SK-N-SH (cell line): Measurements from ENCODE around the gene AKAP11. TPM values are rescaled to one million over a fixed set of nuclear protein-coding genes. Genes with fewer than 3 reads are reported as not detected.

Experiments
- CTCF ChIA-PET: fragments of 300-600, 350-600 bp; formaldehyde crosslinking; extraction: SDS; loops from one replicate; lab custom pipeline; 2021; lab: Yijun Ruan, JAX
- POLR2A ChIA-PET: fragments of 350-600 bp; sonication (Branson Sonifier 250); formaldehyde crosslinking; extraction: SDS; loops from one replicate; lab custom pipeline; 2020; ENCODE audit warnings: antibody characterized with exemption, inconsistent platforms; lab: Yijun Ruan, JAX
- DNase-seq: peaks from one replicate; pipeline ENCODE4 v3.0.0; 2012
- H2AFZ ChIP-seq: fragments of 200-600 bp; sonication (generic); 2 replicates; pipeline ENCODE4 v1.8.1; 2016; ENCODE audit warnings: antibody characterized with exemption, mild to moderate bottlenecking, low read depth
- H3F3A ChIP-seq: fragments of 200-600 bp; sonication (generic); replicated peaks from 2 replicates; pipeline ENCODE3; 2016; ENCODE audit warnings: antibody characterized with exemption, mild to moderate bottlenecking; ENCODE audit not compliant: insufficient read depth
- H3K27ac ChIP-seq, 2 experiments: fragments of 200-500 bp in 1 of 2; fragments of 200-600 bp in 1 of 2; sonication (Bioruptor generic) in 1 of 2; sonication (generic), shearing (Covaris generic) in 1 of 2; 2 replicates each; pipeline versions ENCODE4 v1.5.1 to v1.6.1; 2014 to 2016; ENCODE audit warnings: low read depth in 2 of 2, inconsistent platforms in 1 of 2, low read length in 1 of 2, mild to moderate bottlenecking in 1 of 2, mixed read lengths in 1 of 2
- H3K27me3 ChIP-seq: fragments of 200-600 bp; sonication (generic), shearing (Covaris generic); 2 replicates; pipeline ENCODE4 v1.6.1; 2016; ENCODE audit warnings: mixed run types; ENCODE audit not compliant: insufficient read depth
- H3K36me3 ChIP-seq, 2 experiments: fragments of 200-500 bp in 1 of 2; fragments of 200-600 bp in 1 of 2; sonication (Bioruptor generic) in 1 of 2; sonication (generic) in 1 of 2; replicated peaks in 1 of 2; 2 replicates each; pipeline versions ENCODE3 to v1.5.1; 2014 to 2016; ENCODE audit warnings: low read length in 1 of 2, mild to moderate bottlenecking in 1 of 2; ENCODE audit not compliant: insufficient read depth in 2 of 2, control insufficient read depth in 1 of 2
- H3K4me1 ChIP-seq, 2 experiments: fragments of 200-500 bp in 1 of 2; fragments of 200-600 bp in 1 of 2; sonication (Bioruptor generic) in 1 of 2; sonication (generic), shearing (Covaris generic) in 1 of 2; 2 replicates each; pipeline versions ENCODE4 v1.5.1 to v1.6.1; 2014 to 2016; ENCODE audit warnings: low read depth in 1 of 2, low read length in 1 of 2, mixed run types in 1 of 2; ENCODE audit not compliant: insufficient read depth in 2 of 2, control insufficient read depth in 1 of 2
- H3K4me2 ChIP-seq: fragments of 200-600 bp; sonication (generic), shearing (Covaris generic); 2 replicates; pipeline ENCODE4 v1.6.1; 2017; ENCODE audit warnings: mixed run types
- H3K4me3 ChIP-seq, 2 experiments: fragments of 200-500 bp in 1 of 2; fragments of 200-600 bp in 1 of 2; sonication (Bioruptor generic) in 1 of 2; sonication (generic), shearing (Covaris generic) in 1 of 2; 2 replicates each; pipeline versions ENCODE4 v1.5.1 to v1.8.1; 2014 to 2016; ENCODE audit warnings: low read depth in 2 of 2, inconsistent platforms in 1 of 2, low read length in 1 of 2, mild to moderate bottlenecking in 1 of 2, mixed read lengths in 1 of 2, moderate library complexity in 1 of 2
- H3K79me2 ChIP-seq: fragments of 200-600 bp; sonication (generic); 2 replicates; pipeline ENCODE4 v1.8.1; 2017; ENCODE audit warnings: mild to moderate bottlenecking; ENCODE audit not compliant: insufficient read depth
- H3K9ac ChIP-seq: fragments of 200-600 bp; sonication (generic); 2 replicates; pipeline ENCODE4 v1.6.1; 2017; ENCODE audit warnings: mixed run types
- H3K9me2 ChIP-seq: fragments of 200-600 bp; sonication (generic); 2 replicates; pipeline ENCODE4 v1.6.1; 2017; ENCODE audit warnings: mixed run types
- H3K9me3 ChIP-seq: fragments of 200-600 bp; sonication (generic); 2 replicates; pipeline ENCODE4 v1.6.1; 2017; ENCODE audit warnings: mixed run types, mild to moderate bottlenecking, moderate library complexity
- H4K20me1 ChIP-seq: fragments of 200-600 bp; sonication (generic); 2 replicates; pipeline ENCODE4 v1.6.1; 2017; ENCODE audit warnings: mild to moderate bottlenecking, mixed run types; ENCODE audit not compliant: insufficient read depth
- CHD2 ChIP-seq: fragments of 150-350 bp; IDR thresholded peaks from 2 replicates; pipeline ENCODE4 v1.6.1; 2018; ENCODE audit warnings: low read length; ENCODE audit not compliant: partially characterized antibody
- EP300 ChIP-seq, 2 experiments: IDR thresholded peaks; 2 replicates each; pipeline versions ENCODE4 v1.4.0 to v1.6.1; 2012; ENCODE audit warnings: borderline replicate concordance in 1 of 2, low read depth in 1 of 2, low read length in 1 of 2
- FOSL2 ChIP-seq: IDR thresholded peaks from 2 replicates; pipeline ENCODE4 v1.4.0; 2012; ENCODE audit warnings: low read depth, mild to moderate bottlenecking, moderate library complexity, borderline replicate concordance
- FOXJ3 ChIP-seq: sonication (generic); formaldehyde crosslinking; IDR thresholded peaks from 2 replicates; pipeline ENCODE4 v1.5.1; 2020; ENCODE audit warnings: mild to moderate bottlenecking, missing genetic modification reagents
- JUND ChIP-seq: IDR thresholded peaks from 2 replicates; pipeline ENCODE4 v1.4.0; 2012
- NFIC ChIP-seq: IDR thresholded peaks from 2 replicates; pipeline ENCODE4 v1.4.0; 2012; ENCODE audit warnings: borderline replicate concordance
- NRF1 ChIP-seq: IDR thresholded peaks from 2 replicates; pipeline ENCODE4 v1.6.1; 2012; ENCODE audit warnings: low read depth, mild to moderate bottlenecking, low read length
- POLR2AphosphoS5 ChIP-seq: IDR thresholded peaks from 2 replicates; pipeline ENCODE4 v1.6.1; 2012; ENCODE audit warnings: low read depth, low read length
- SIN3A ChIP-seq: IDR thresholded peaks from 2 replicates; pipeline ENCODE4 v1.6.1; 2012; ENCODE audit warnings: low read depth, mild to moderate bottlenecking, low read length, moderate library complexity, borderline replicate concordance
- TEAD4 ChIP-seq: IDR thresholded peaks from 2 replicates; pipeline ENCODE4 v1.4.0; 2012; ENCODE audit warnings: mild to moderate bottlenecking, borderline replicate concordance; ENCODE audit not compliant: insufficient read depth
- YY1 ChIP-seq: IDR thresholded peaks from 2 replicates; pipeline ENCODE4 v1.4.0; 2012; ENCODE audit warnings: low read depth, mild to moderate bottlenecking
- WGBS: methylation state at CpG from one replicate; pipeline ENCODE4 v1.1.6; 2017; ENCODE audit warnings: low lambda C conversion rate; 5-methylcytosine and 5-hydroxymethylcytosine counted together
- polyA plus RNA-seq, 3 experiments: library from polyadenylated mRNA; depleted of rRNA; stranded (reverse); fragments of >200 nt; gene quantifications; 2 replicates each; pipeline ENCODE4 v1.2.3, GENCODE V29; 2012
- TF ChIP-seq, protein P1 (sequence below): fragments of 150-350 bp; IDR thresholded peaks from 2 replicates; pipeline ENCODE4 v1.6.1; 2016; ENCODE audit warnings: mild to moderate bottlenecking, low read depth, low read length
- TF ChIP-seq, protein P2 (sequence below): IDR thresholded peaks from 2 replicates; pipeline ENCODE4; 2012

AKAP11 gene
- polyA plus RNA-seq, 1 of the 3 experiments (the other 2 are of a cell fraction), result 5.6 TPM

DNA sequence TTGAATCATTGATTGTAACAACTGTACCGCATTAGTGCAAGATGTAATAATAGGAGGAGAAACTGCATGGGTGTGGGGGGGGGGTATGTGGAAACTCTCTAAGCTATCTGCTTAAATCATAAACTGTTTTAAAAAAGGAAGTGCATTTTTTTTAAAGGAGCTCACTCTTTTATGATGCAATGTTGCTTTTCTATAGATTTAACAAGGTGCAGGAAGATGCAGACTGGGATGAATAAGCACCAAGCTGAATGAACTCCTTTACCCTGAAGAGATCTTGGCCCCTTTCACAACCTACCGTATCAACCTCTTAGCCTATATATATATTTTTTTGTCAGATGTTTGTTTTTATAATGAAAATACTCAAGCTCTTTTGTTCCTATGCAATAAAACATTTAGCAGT is 95.9 kb downstream of the AKAP11 start:
- H3K36me3 ChIP-seq, result no peaks in the 10 kb centered on the region
- CTCF ChIA-PET, result interaction anchor here (1.0 kb wide), 2 partner anchors 12 to 228 kb away, joined by 3 read pairs; no protein-coding TSS in a partner anchor
- no peaks in the 10 kb centered on the region for H3K79me2 ChIP-seq
- H3K4me2 ChIP-seq, result no peak overlapping the region
- H3K9ac ChIP-seq, result no peak overlapping the region
- H3K27ac ChIP-seq, result no peak overlapping the region
- H3K4me1 ChIP-seq, result no peaks in the 10 kb centered on the region
- no peak overlapping the region for H2AFZ ChIP-seq
- no peaks in the 10 kb centered on the region for H3F3A ChIP-seq
- POLR2A ChIA-PET, result no interaction called here
- no peaks in the 10 kb centered on the region for H3K27me3 ChIP-seq
- no peaks in the 10 kb centered on the region for H3K9me3 ChIP-seq
- no peak overlapping the region for H3K4me3 ChIP-seq
- no peaks in the 10 kb centered on the region for H4K20me1 ChIP-seq
- 63% methylated on average over 2 of the region's 2 CpGs for WGBS
- TF ChIP-seq, protein P1, sequence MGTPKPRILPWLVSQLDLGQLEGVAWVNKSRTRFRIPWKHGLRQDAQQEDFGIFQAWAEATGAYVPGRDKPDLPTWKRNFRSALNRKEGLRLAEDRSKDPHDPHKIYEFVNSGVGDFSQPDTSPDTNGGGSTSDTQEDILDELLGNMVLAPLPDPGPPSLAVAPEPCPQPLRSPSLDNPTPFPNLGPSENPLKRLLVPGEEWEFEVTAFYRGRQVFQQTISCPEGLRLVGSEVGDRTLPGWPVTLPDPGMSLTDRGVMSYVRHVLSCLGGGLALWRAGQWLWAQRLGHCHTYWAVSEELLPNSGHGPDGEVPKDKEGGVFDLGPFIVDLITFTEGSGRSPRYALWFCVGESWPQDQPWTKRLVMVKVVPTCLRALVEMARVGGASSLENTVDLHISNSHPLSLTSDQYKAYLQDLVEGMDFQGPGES, result no peak
- TF ChIP-seq TEAD4 (no peak), JUND (no peak), NRF1 (no peak), NFIC (no peak), SIN3A (no peak)
- no peak for DNase-seq
- no peaks in the 10 kb centered on the region for H3K9me2 ChIP-seq

DNA sequence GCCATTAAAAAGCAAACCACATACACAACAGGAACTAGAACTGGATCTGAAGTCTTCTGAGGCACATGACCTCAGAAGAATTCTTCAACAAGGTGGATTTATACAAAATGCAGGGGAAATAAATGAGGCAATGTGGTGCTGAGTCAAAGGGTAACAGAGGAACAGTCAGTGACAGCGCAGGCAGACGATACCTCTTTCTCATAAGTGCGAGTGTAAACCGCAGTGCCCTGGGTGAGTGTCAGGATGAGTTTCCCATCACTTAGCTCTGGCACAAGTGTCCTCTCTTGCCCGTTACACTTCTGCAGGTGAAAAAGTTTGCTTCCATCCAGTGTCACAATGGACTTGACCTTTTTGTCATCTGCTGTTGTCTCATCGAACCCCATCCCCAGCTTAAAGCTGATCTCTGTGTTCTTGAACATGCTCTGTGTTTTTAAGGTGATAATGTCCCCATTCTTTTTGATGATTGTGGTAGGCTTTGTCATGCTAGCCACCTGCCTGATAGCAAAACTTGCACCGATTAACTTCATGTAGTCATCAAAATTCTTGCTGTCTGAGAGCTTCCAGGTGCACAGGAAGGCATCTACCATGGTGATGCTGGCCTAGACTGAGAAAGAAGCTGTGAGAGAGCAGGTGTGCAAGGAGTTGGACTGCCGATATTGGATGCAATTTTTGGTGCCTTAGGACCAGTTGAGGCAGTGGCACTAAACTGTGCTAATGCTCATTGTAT is 97.3 kb downstream of the AKAP11 start:
- H3K4me1 ChIP-seq, result no peaks in the 10 kb centered on the region
- no peak overlapping the region for H3K4me3 ChIP-seq
- ChIA-PET CTCF (no interaction called here), POLR2A (no interaction called here)
- WGBS, result 73% methylated on average over 8 of the region's 8 CpGs
- H3K36me3 ChIP-seq, result no peaks in the 10 kb centered on the region
- no peaks in the 10 kb centered on the region for H4K20me1 ChIP-seq
- TF ChIP-seq NFIC (no peak), FOXJ3 (no peak), JUND (no peak), SIN3A (no peak), YY1 (no peak), EP300 (IDR thresholded peaks at IDR 0.05; ENCODE audit: borderline replicate concordance in 1 of 2, low read depth in 1 of 2, low read length in 1 of 2) (no peak), NRF1 (no peak), FOSL2 (no peak), POLR2AphosphoS5 (no peak), CHD2 (no peak)
- TF ChIP-seq, protein P2, sequence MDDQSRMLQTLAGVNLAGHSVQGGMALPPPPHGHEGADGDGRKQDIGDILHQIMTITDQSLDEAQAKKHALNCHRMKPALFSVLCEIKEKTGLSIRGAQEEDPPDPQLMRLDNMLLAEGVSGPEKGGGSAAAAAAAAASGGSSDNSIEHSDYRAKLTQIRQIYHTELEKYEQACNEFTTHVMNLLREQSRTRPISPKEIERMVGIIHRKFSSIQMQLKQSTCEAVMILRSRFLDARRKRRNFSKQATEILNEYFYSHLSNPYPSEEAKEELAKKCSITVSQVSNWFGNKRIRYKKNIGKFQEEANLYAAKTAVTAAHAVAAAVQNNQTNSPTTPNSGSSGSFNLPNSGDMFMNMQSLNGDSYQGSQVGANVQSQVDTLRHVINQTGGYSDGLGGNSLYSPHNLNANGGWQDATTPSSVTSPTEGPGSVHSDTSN, result no peak
- no peak overlapping the region for H3K9ac ChIP-seq
- no peaks in the 10 kb centered on the region for H3K27me3 ChIP-seq
- H3K27ac ChIP-seq, result no peak overlapping the region
- H3K79me2 ChIP-seq, result no peaks in the 10 kb centered on the region
- no peaks in the 10 kb centered on the region for H3K9me3 ChIP-seq
- no peaks in the 10 kb centered on the region for H3K9me2 ChIP-seq
- H3F3A ChIP-seq, result no peaks in the 10 kb centered on the region
- H2AFZ ChIP-seq, result no peak overlapping the region
- no peak for DNase-seq
- H3K4me2 ChIP-seq, result no peak overlapping the region
